NCI-H128 (cell line): ENCODE measurements around the gene MMAA.

Source experiments
- DNase-seq: peaks from one replicate; lab custom pipeline; 2025; ENCODE audit not compliant: unreplicated experiment; lab: John Stamatoyannopoulos, UW

The MMAA gene

GRCh38 chr4:145703850-145704497 is 84.8 kb downstream of the MMAA start:
- no peak for DNase-seq

- no peak for DNase-seq
These were observed 90.2 kb downstream of the MMAA start for GRCh38 chr4:145709336-145709735.
